SK-N-SH (cell line): ENCODE measurements around the gene CHMP6.

ENCODE experiments used
- CTCF ChIP-seq: fragments of 200-600 bp; sonication (generic); IDR thresholded peaks from 2 replicates; pipeline ENCODE4 v1.6.1; 2017; ENCODE audit warnings: antibody characterized with exemption, mild to moderate bottlenecking, moderate library complexity
- EP300 ChIP-seq, 2 experiments: IDR thresholded peaks; 2 replicates each; pipeline versions ENCODE4 v1.4.0 to v1.6.1; 2012; ENCODE audit warnings: borderline replicate concordance in 1 of 2, low read depth in 1 of 2, low read length in 1 of 2
- EZH2phosphoT487 ChIP-seq: fragments of 200-600 bp; sonication (generic); IDR thresholded peaks from 2 replicates; pipeline ENCODE4 v1.6.1; 2017; ENCODE audit warnings: low read depth, mixed run types, mild to moderate bottlenecking, antibody characterized with exemption, moderate library complexity, borderline replicate concordance
- FOXM1 ChIP-seq: IDR thresholded peaks from 2 replicates; pipeline ENCODE4 v1.4.0; 2012; ENCODE audit warnings: low read depth, mild to moderate bottlenecking
- GABPA ChIP-seq: IDR thresholded peaks from 2 replicates; pipeline ENCODE4 v1.4.0; 2012; ENCODE audit warnings: low read depth, mild to moderate bottlenecking
- MAX ChIP-seq: IDR thresholded peaks from 2 replicates; pipeline ENCODE4 v1.4.0; 2012; ENCODE audit warnings: low read depth
- POLR2AphosphoS5 ChIP-seq: IDR thresholded peaks from 2 replicates; pipeline ENCODE4 v1.6.1; 2012; ENCODE audit warnings: low read depth, low read length
- RAD21 ChIP-seq: IDR thresholded peaks from 2 replicates; pipeline ENCODE4 v1.6.1; 2012; ENCODE audit warnings: mild to moderate bottlenecking, low read length
- RCOR1 ChIP-seq: fragments of 150-350 bp; IDR thresholded peaks from 2 replicates; pipeline ENCODE4 v1.6.1; 2017; ENCODE audit warnings: antibody characterized with exemption, low read length
- REST ChIP-seq: IDR thresholded peaks from 2 replicates; pipeline ENCODE4 v1.6.1; 2012; ENCODE audit warnings: mild to moderate bottlenecking, low read depth, low read length, moderate library complexity
- RFX5 ChIP-seq: IDR thresholded peaks from 2 replicates; pipeline ENCODE4 v1.6.1; 2012; ENCODE audit warnings: mild to moderate bottlenecking, improper control_type of control experiment, low read length
- SMC3 ChIP-seq: IDR thresholded peaks from 2 replicates; pipeline ENCODE4 v1.6.1; 2012; ENCODE audit warnings: low read depth, low read length, improper control_type of control experiment
- TCF12 ChIP-seq: IDR thresholded peaks from 2 replicates; pipeline ENCODE4 v1.4.0; 2012

GRCh38 chr17:80978499-80979497 lies 12.8 kb upstream of the CHMP6 start:
- TF ChIP-seq SMC3 (no peak), EZH2phosphoT487 (no peak), POLR2AphosphoS5 (no peak), CTCF (no peak), RAD21 (no peak), RCOR1 (no peak), MAX (no peak), REST (no peak), EP300 (IDR thresholded peaks at IDR 0.05; ENCODE audit: borderline replicate concordance in 1 of 2, low read depth in 1 of 2, low read length in 1 of 2) (no peak), FOXM1 (no peak), GABPA (no peak), RFX5 (no peak), TCF12 (no peak)
